GM12878 (cell line): ENCODE data around the gene ANLN. TPM values are rescaled to one million over a fixed set of nuclear protein-coding genes. Genes with fewer than 3 reads are reported as not detected.

ENCODE experiments used
- ATAC-seq: fragments of 200-7000 bp; cut with Tn5 transposase; 3 replicates; pipeline ENCODE4 v1.9.1; 2020; ENCODE audit warnings: mild to moderate bottlenecking, moderate library complexity
- BruUV-seq: library from RNA; stranded (reverse); fragments of 400-500 nt; replicated peaks from 2 replicates; lab custom pipeline; 2021; lab: Mats Ljungman, UMichigan
- CTCF ChIA-PET: fragments of 300-600 bp; sonication (Branson Sonifier 250); formaldehyde crosslinking; extraction: SDS; loops from one replicate; lab custom pipeline; 2021; ENCODE audit warnings: inconsistent platforms; lab: Yijun Ruan, JAX
- POLR2A ChIA-PET: fragments of 350-600 bp; formaldehyde crosslinking; extraction: SDS; loops from one replicate; lab custom pipeline; 2021; ENCODE audit warnings: inconsistent platforms; lab: Charles Lee
- RAD21 ChIA-PET: fragments of 300-600 bp; sonication (Branson Sonifier 250); formaldehyde crosslinking; loops from one replicate; lab custom pipeline; 2023; ENCODE audit warnings: antibody characterized with exemption; ENCODE audit not compliant: unreplicated experiment; lab: Charles Lee
- SMC1A ChIA-PET: fragments of 300-600 bp; sonication (Branson Sonifier 250); formaldehyde crosslinking; loops from one replicate; lab custom pipeline; 2023; ENCODE audit not compliant: unreplicated experiment, uncharacterized antibody; lab: Charles Lee
- DNase-seq: peaks from one replicate; pipeline ENCODE4 v3.0.0-alpha.2; 2011; ENCODE audit warnings: low read depth, low spot score
- FAIRE-seq: peaks from 3 replicates; lab custom pipeline; 2011; peaks lifted over from hg19 to GRCh38; lab: Jason Lieb, UNC
- H2AFZ ChIP-seq: 2 replicates; pipeline ENCODE4 v1.6.0; 2011; ENCODE audit warnings: low read depth, low read length, control low read depth; ENCODE audit not compliant: control insufficient read depth
- H3K27ac ChIP-seq: 2 replicates; pipeline ENCODE4 v1.5.1; 2011; ENCODE audit warnings: control low read depth; ENCODE audit not compliant: control insufficient read depth, insufficient read depth
- H3K27me3 ChIP-seq, 2 experiments: replicated peaks in 1 of 2; 2 replicates each; pipeline versions ENCODE4 v1.6.0 to v1.6.1; 2011; ENCODE audit warnings: low read length in 1 of 2; ENCODE audit not compliant: control insufficient read depth in 2 of 2, insufficient read depth in 2 of 2
- H3K36me3 ChIP-seq, 2 experiments: 2 replicates each; pipeline ENCODE4 v1.5.1; 2011; ENCODE audit warnings: low read length in 1 of 2; ENCODE audit not compliant: control insufficient read depth in 2 of 2, insufficient read depth in 2 of 2
- H3K4me1 ChIP-seq: 2 replicates; pipeline ENCODE4 v1.6.1; 2011; ENCODE audit warnings: mild to moderate bottlenecking, low read length, moderate library complexity, mixed read lengths; ENCODE audit not compliant: control insufficient read depth, insufficient read depth
- H3K4me2 ChIP-seq: 2 replicates; pipeline ENCODE4 v1.6.0; 2011; ENCODE audit warnings: control low read depth; ENCODE audit not compliant: control insufficient read depth, insufficient read depth
- H3K4me3 ChIP-seq: fragments of 200-600 bp; sonication (generic); 2 replicates; pipeline ENCODE4 v1.5.1; 2016
- H3K79me2 ChIP-seq: 2 replicates; pipeline ENCODE4 v1.6.0; 2011; ENCODE audit warnings: low read length; ENCODE audit not compliant: control insufficient read depth, insufficient read depth
- H3K9ac ChIP-seq: 2 replicates; pipeline ENCODE4 v1.8.0; 2011; ENCODE audit warnings: low read length, control low read depth, mixed read lengths; ENCODE audit not compliant: control insufficient read depth, insufficient read depth
- H3K9me3 ChIP-seq: replicated peaks from 3 replicates; pipeline ENCODE4 v1.5.1; 2011; ENCODE audit warnings: mild to moderate bottlenecking, low read length; ENCODE audit not compliant: control insufficient read depth, insufficient read depth
- H4K20me1 ChIP-seq: 2 replicates; pipeline ENCODE4 v1.6.0; 2011; ENCODE audit not compliant: control insufficient read depth, insufficient read depth
- CTCF ChIP-seq, 3 experiments: IDR thresholded peaks in 2 of 3; conservative IDR thresholded peaks in 1 of 3; 2 replicates each; pipeline ENCODE4 v1.5.1; 2011; ENCODE audit warnings: low read depth in 3 of 3, low read length in 3 of 3, mild to moderate bottlenecking in 3 of 3, control low read depth in 2 of 3, moderate library complexity in 2 of 3, inconsistent platforms in 1 of 3, mixed read lengths in 1 of 3; ENCODE audit not compliant: control insufficient read depth in 2 of 3, insufficient read depth in 1 of 3; ENCODE audit errors: extremely low read depth in 1 of 3
- E2F8 ChIP-seq: fragments of 450-650 bp; IDR thresholded peaks from 2 replicates; pipeline ENCODE4 v1.6.1; 2018; ENCODE audit warnings: mild to moderate bottlenecking, low read depth, moderate library complexity; ENCODE audit not compliant: partially characterized antibody
- EP300 ChIP-seq, 2 experiments: fragments of 150-350 bp in 1 of 2; IDR thresholded peaks; 2 replicates each; pipeline ENCODE4 v1.6.1; 2011 to 2012; ENCODE audit warnings: low read depth in 2 of 2, low read length in 2 of 2, borderline replicate concordance in 1 of 2, improper control_type of control experiment in 1 of 2, inconsistent platforms in 1 of 2; ENCODE audit not compliant: control insufficient read depth in 1 of 2
- ETV6 ChIP-seq, 2 experiments: fragments of 450-650 bp in 1 of 2; IDR thresholded peaks in 1 of 2; conservative IDR thresholded peaks in 1 of 2; 2 replicates each; pipeline ENCODE4 v1.6.1; 2014; ENCODE audit warnings: antibody characterized with exemption in 1 of 2, borderline replicate concordance in 1 of 2, low read depth in 1 of 2, mild to moderate bottlenecking in 1 of 2, moderate library complexity in 1 of 2
- EZH2 ChIP-seq: IDR thresholded peaks from 2 replicates; pipeline ENCODE4 v1.6.1; 2012; ENCODE audit warnings: low read depth, mild to moderate bottlenecking, control low read depth, inconsistent platforms, low read length, borderline replicate concordance; ENCODE audit not compliant: control insufficient read depth
- FOS ChIP-seq: IDR thresholded peaks from 3 replicates; pipeline ENCODE4 v1.6.1; 2011; ENCODE audit warnings: borderline replicate concordance; ENCODE audit not compliant: insufficient read length; ENCODE audit errors: extremely low read depth
- GABPA ChIP-seq: IDR thresholded peaks from 2 replicates; pipeline ENCODE4 v1.6.1; 2014; ENCODE audit warnings: antibody characterized with exemption, low read depth, mild to moderate bottlenecking, inconsistent platforms
- KLF5 ChIP-seq: fragments of 450-650 bp; IDR thresholded peaks from 2 replicates; pipeline ENCODE4 v1.6.1; 2014; ENCODE audit warnings: mild to moderate bottlenecking; ENCODE audit not compliant: partially characterized antibody
- MEF2A ChIP-seq: IDR thresholded peaks from 2 replicates; pipeline ENCODE4 v1.6.1; 2011; ENCODE audit warnings: low read depth, mild to moderate bottlenecking, low read length, moderate library complexity; ENCODE audit not compliant: insufficient read depth
- NKRF ChIP-seq: fragments of 450-650 bp; conservative IDR thresholded peaks from 2 replicates; pipeline ENCODE4 v1.6.1; 2017; ENCODE audit warnings: mild to moderate bottlenecking, moderate library complexity
- POLR2A ChIP-seq: IDR thresholded peaks from 2 replicates; pipeline ENCODE4 v1.6.1; 2011; ENCODE audit warnings: low read depth, mild to moderate bottlenecking, low read length
- POLR2AphosphoS5 ChIP-seq: IDR thresholded peaks from 2 replicates; pipeline ENCODE4 v1.6.1; 2011; ENCODE audit warnings: mild to moderate bottlenecking, low read length, inconsistent platforms
- RELA ChIP-seq: fragments of 450-650 bp; IDR thresholded peaks from 2 replicates; pipeline ENCODE4 v1.8.0; 2014; ENCODE audit warnings: borderline replicate concordance; ENCODE audit not compliant: partially characterized antibody
- RUNX3 ChIP-seq: IDR thresholded peaks from 2 replicates; pipeline ENCODE4 v1.6.1; 2012; ENCODE audit warnings: low read length, inconsistent platforms
- TAF1 ChIP-seq: IDR thresholded peaks from 2 replicates; pipeline ENCODE4 v1.6.1; 2011; ENCODE audit warnings: mild to moderate bottlenecking, low read depth, low read length, borderline replicate concordance
- TCF7 ChIP-seq: IDR thresholded peaks from 2 replicates; pipeline ENCODE4 v1.6.1; 2014; ENCODE audit warnings: antibody characterized with exemption, borderline replicate concordance
- ZNF274 ChIP-seq: IDR thresholded peaks from one replicate; pipeline ENCODE4 v1.8.0; 2011; ENCODE audit not compliant: insufficient read length, insufficient read depth
- WGBS: methylation state at CpG from one replicate; pipeline ENCODE4 v1.1.6; 2016; ENCODE audit warnings: low lambda C conversion rate; ENCODE audit not compliant: insufficient replicate concordance, insufficient coverage; ENCODE audit errors: missing lambda C conversion rate; 5-methylcytosine and 5-hydroxymethylcytosine counted together
- in situ Hi-C: fragments of 300-500 bp; cut with MboI; formaldehyde crosslinking; loops from 9 replicates; pipeline ENCODE4 v1.14.3; 2018; ENCODE audit warnings: mixed read lengths
- intact Hi-C: fragments of 100-400 bp; cut with micrococcal nuclease; formaldehyde crosslinking; loops from one replicate; pipeline ENCODE4 v1.14.2; 2022; ENCODE audit not compliant: unreplicated experiment
- polyA plus RNA-seq, 11 experiments: library from polyadenylated mRNA; depleted of rRNA in 4 of 11; unstranded in 6 of 11; stranded (reverse) in 5 of 11; fragments of >200 nt; fragmentation: Nextera tagmentation in 4 of 11; fragmentation: Illumina TruSeq in 1 of 11; extraction: Ambion mirVana in 4 of 11; extraction: Trizol in 1 of 11; gene quantifications; 1 replicate in 1 of 11; 2 replicates in 10 of 11; pipeline versions ENCODE4 v1.2.1 to v1.2.3, GENCODE V29; 2011 to 2016; ENCODE audit warnings: inconsistent platforms in 2 of 11, missing spikeins in 2 of 11, low read depth in 1 of 11
- total RNA-seq, 4 experiments: library from RNA; depleted of rRNA in 3 of 4; stranded (reverse); fragments of >200 nt in 3 of 4; fragmentation: Illumina TruSeq in 1 of 4; extraction: Trizol in 1 of 4; gene quantifications; 2 replicates each; pipeline versions ENCODE4 v1.2.1 to v1.2.3, GENCODE V29; 2013 to 2021

The ANLN gene
- total and polyA plus RNA-seq, 10 of the 15 experiments (the other 5 are each of a cell fraction or from before 2014, with no cell fraction given), result 9.5 to 32.1 (median 24.2) TPM

- DNase-seq (no peak), FAIRE-seq (no peak), ATAC-seq (no peak)
- H2AFZ ChIP-seq, result no peak overlapping the region
- no peaks in the 10 kb centered on the region for H3K4me1 ChIP-seq
- intact Hi-C loops (no loop called here), in situ Hi-C loops (no loop called here)
- no peaks in the 10 kb centered on the region for H3K79me2 ChIP-seq
- SMC1A ChIA-PET, result no interaction called here
- no peaks in the 10 kb centered on the region for H3K9me3 ChIP-seq
- no peaks in the 10 kb centered on the region for H4K20me1 ChIP-seq
- CTCF ChIA-PET, result no interaction called here
- no TSS peak for BruUV-seq
- no peaks in the 10 kb centered on the region for H3K36me3 ChIP-seq
- no peaks in the 10 kb centered on the region for H3K27me3 ChIP-seq
- no peak overlapping the region for H3K4me2 ChIP-seq
- POLR2A ChIA-PET, result interaction anchor here (0.6 kb wide), 1 partner anchor 62 kb away, joined by 5 read pairs; no protein-coding TSS in a partner anchor
- RAD21 ChIA-PET, result interaction anchor here (0.6 kb wide), 1 partner anchor 870 kb away, joined by 3 read pairs; no protein-coding TSS in a partner anchor
- no peak overlapping the region for H3K27ac ChIP-seq
- WGBS, result 37% methylated on average over 3 of the region's 3 CpGs
- H3K9ac ChIP-seq, result no peak overlapping the region
- no peak overlapping the region for H3K4me3 ChIP-seq
- TF ChIP-seq RUNX3, result no peak
- no peak for TF ChIP-seq KLF5
- no peak for TF ChIP-seq RELA
- no peak for TF ChIP-seq POLR2A
- TF ChIP-seq NKRF, result no peak
- TF ChIP-seq GABPA, result no peak
- TF ChIP-seq TAF1, result no peak
- TF ChIP-seq ZNF274, result no peak
- no peak for TF ChIP-seq POLR2AphosphoS5
- TF ChIP-seq FOS, result no peak
- TF ChIP-seq ETV6 (conservative IDR thresholded peaks at IDR 0.05 in 1 of 2, IDR thresholded peaks at IDR 0.05 in 1 of 2; ENCODE audit: borderline replicate concordance in 1 of 2, low read depth in 1 of 2), result no peak
- TF ChIP-seq EP300 (IDR thresholded peaks at IDR 0.05; ENCODE audit: borderline replicate concordance in 1 of 2, control insufficient read depth in 1 of 2, low read depth in 2 of 2, low read length in 2 of 2), result no peak
- TF ChIP-seq TCF7, result no peak
- TF ChIP-seq E2F8, result no peak
- no peak for TF ChIP-seq CTCF (IDR thresholded peaks at IDR 0.05 in 2 of 3, conservative IDR thresholded peaks at IDR 0.05 in 1 of 3; ENCODE audit: control insufficient read depth in 2 of 3, extremely low read depth in 1 of 3, insufficient read depth in 1 of 3, low read depth in 3 of 3, low read length in 3 of 3)
- no peak for TF ChIP-seq MEF2A
- no peak for TF ChIP-seq EZH2
These were observed 74.6 kb downstream of the ANLN start for GRCh38 chr7:36464271-36464670.
